Endothelial cell of umbilical vein (primary cell): ENCODE data around the gene ADAM23. TPM values are rescaled to one million over a fixed set of nuclear protein-coding genes. Genes with fewer than 3 reads are reported as not detected.

Experiments used
- BruUV-seq: library from RNA; stranded (reverse); fragments of 400-500 nt; replicated peaks from 2 replicates; lab custom pipeline; 2021; lab: Mats Ljungman, UMichigan
- CTCF ChIA-PET: fragments of 300-600, 350-600 bp; sonication (Branson Sonifier 250); formaldehyde crosslinking; loops from one replicate; lab custom pipeline; 2021; ENCODE audit warnings: antibody characterized with exemption, inconsistent platforms; lab: Charles Lee
- POLR2A ChIA-PET: fragments of 300-600, 350-600 bp; sonication (Branson Sonifier 250); formaldehyde crosslinking; loops from one replicate; lab custom pipeline; 2021; ENCODE audit warnings: antibody characterized with exemption, inconsistent platforms; lab: Charles Lee
- DNase-seq: peaks from one replicate; pipeline ENCODE4 v3.0.0-alpha.2; 2011; ENCODE audit warnings: low read depth, low spot score
- FAIRE-seq: peaks from 2 replicates; lab custom pipeline; 2011; peaks lifted over from hg19 to GRCh38; lab: Jason Lieb, UNC
- H2AFZ ChIP-seq: 2 replicates; pipeline ENCODE4 v1.6.0; 2012; ENCODE audit warnings: low read depth, low read length, control low read depth, inconsistent platforms
- H3K27ac ChIP-seq: 2 replicates; pipeline ENCODE4 v1.5.1; 2011; ENCODE audit warnings: low read depth, mild to moderate bottlenecking, control low read depth, low read length, moderate library complexity; ENCODE audit not compliant: insufficient read depth
- H3K27me3 ChIP-seq, 2 experiments: 2 replicates each; pipeline versions ENCODE4 v1.6.0 to v1.6.1; 2011; ENCODE audit warnings: low read length in 2 of 2, mixed read lengths in 1 of 2; ENCODE audit not compliant: control insufficient read depth in 2 of 2, insufficient read depth in 2 of 2
- H3K36me3 ChIP-seq, 2 experiments: 2 replicates in 1 of 2; 3 replicates in 1 of 2; pipeline ENCODE4 v1.5.1; 2011; ENCODE audit warnings: low read length in 2 of 2, mild to moderate bottlenecking in 1 of 2, moderate library complexity in 1 of 2; ENCODE audit not compliant: control insufficient read depth in 2 of 2, insufficient read depth in 2 of 2; ENCODE audit errors: extremely low read depth in 1 of 2
- H3K4me1 ChIP-seq: 3 replicates; pipeline ENCODE4 v1.5.1; 2011; ENCODE audit warnings: mild to moderate bottlenecking, low read length; ENCODE audit not compliant: control insufficient read depth, insufficient read depth; ENCODE audit errors: extremely low read depth
- H3K4me2 ChIP-seq: 2 replicates; pipeline ENCODE4 v1.6.1; 2011; ENCODE audit warnings: low read length, control low read depth, mixed read lengths; ENCODE audit not compliant: insufficient read depth
- H3K4me3 ChIP-seq, 3 experiments: fragments of 200-600 bp in 1 of 3; sonication (generic), shearing (Covaris generic) in 1 of 3; replicated peaks in 1 of 3; 2 replicates each; pipeline ENCODE4 v1.5.1; 2011 to 2016; ENCODE audit warnings: control low read depth in 3 of 3, low read length in 3 of 3, mild to moderate bottlenecking in 2 of 3, inconsistent platforms in 1 of 3, low read depth in 1 of 3, moderate library complexity in 1 of 3; ENCODE audit not compliant: insufficient read depth in 1 of 3
- H3K79me2 ChIP-seq: 2 replicates; pipeline ENCODE4 v1.6.0; 2012; ENCODE audit warnings: low read length, inconsistent platforms; ENCODE audit not compliant: control insufficient read depth, insufficient read depth
- H3K9ac ChIP-seq: replicated peaks from 2 replicates; pipeline ENCODE3; 2011; ENCODE audit warnings: low read length, control low read depth; ENCODE audit not compliant: insufficient read depth; ENCODE audit errors: extremely low read depth
- H3K9me1 ChIP-seq: replicated peaks from 3 replicates; pipeline ENCODE4 v1.6.0; 2011; ENCODE audit warnings: mild to moderate bottlenecking, low read length; ENCODE audit not compliant: control insufficient read depth, insufficient read depth; ENCODE audit errors: extremely low read depth
- H3K9me3 ChIP-seq: replicated peaks from 2 replicates; pipeline ENCODE4 v1.5.1; 2012; ENCODE audit warnings: low read length, inconsistent platforms; ENCODE audit not compliant: control insufficient read depth, insufficient read depth
- H4K20me1 ChIP-seq: replicated peaks from 2 replicates; pipeline ENCODE3; 2011; ENCODE audit warnings: mild to moderate bottlenecking, low read length; ENCODE audit not compliant: control insufficient read depth, insufficient read depth; ENCODE audit errors: extremely low read depth
- EZH2 ChIP-seq: IDR thresholded peaks from 2 replicates; pipeline ENCODE4 v1.6.1; 2012; ENCODE audit warnings: borderline replicate concordance, low read depth, mild to moderate bottlenecking, moderate library complexity, low read length, inconsistent platforms; ENCODE audit not compliant: severe bottlenecking
- FOS ChIP-seq: IDR thresholded peaks from 2 replicates; pipeline ENCODE4 v1.6.1; 2011; ENCODE audit warnings: mild to moderate bottlenecking, low read length, moderate library complexity, borderline replicate concordance; ENCODE audit not compliant: insufficient read depth
- GATA2 ChIP-seq: IDR thresholded peaks from 2 replicates; pipeline ENCODE4 v1.7.0; 2011; ENCODE audit warnings: low read depth, mild to moderate bottlenecking, moderate library complexity, mixed read lengths, low read length; ENCODE audit not compliant: insufficient read length, insufficient read depth
- JUN ChIP-seq: IDR thresholded peaks from 2 replicates; pipeline ENCODE4 v1.6.1; 2011; ENCODE audit warnings: borderline replicate concordance, low read depth; ENCODE audit not compliant: insufficient read length, insufficient read depth
- MYC ChIP-seq: IDR thresholded peaks from one replicate; pipeline ENCODE4 v1.6.1; 2011; ENCODE audit warnings: mild to moderate bottlenecking, low read depth, low read length
- POLR2A ChIP-seq: IDR thresholded peaks from 2 replicates; pipeline ENCODE4 v1.6.1; 2012; ENCODE audit warnings: low read depth, mild to moderate bottlenecking, control low read depth, low read length
- POLR2AphosphoS5 ChIP-seq: IDR thresholded peaks from 2 replicates; pipeline ENCODE4 v1.6.1; 2012; ENCODE audit warnings: low read depth, mild to moderate bottlenecking, control low read depth, low read length, moderate library complexity; ENCODE audit not compliant: insufficient read depth
- dilution Hi-C: fragments of 300-500 bp; cut with MboI; formaldehyde crosslinking; loops from one replicate; pipeline ENCODE4 v1.15.0; 2019; ENCODE audit warnings: low sequenced_read_pairs; ENCODE audit not compliant: extremely low pct_ligation_motif_present
- intact Hi-C: fragments of 100-400 bp; cut with micrococcal nuclease; formaldehyde crosslinking; loops from one replicate; pipeline ENCODE4 v1.10.0; 2022
- polyA plus RNA-seq, 4 experiments: library from polyadenylated mRNA; depleted of rRNA in 3 of 4; stranded (reverse) in 3 of 4; unstranded in 1 of 4; fragments of >200 nt; gene quantifications; 2 replicates each; pipeline versions ENCODE4 v1.2.1 to v1.2.3, GENCODE V29; 2011 to 2012; ENCODE audit warnings: missing spikeins in 1 of 4
- total RNA-seq: library from RNA; stranded (reverse); gene quantifications from 2 replicates; pipeline ENCODE4 v1.2.3, GENCODE V29; 2021
- TF ChIP-seq, protein P1 (sequence below), 2 donors: IDR thresholded peaks; 1 replicate in 1 of 2; 2 replicates in 1 of 2; pipeline ENCODE4 v1.5.1; 2011; ENCODE audit warnings: low read length in 2 of 2, mild to moderate bottlenecking in 2 of 2, moderate library complexity in 2 of 2, control low read depth in 1 of 2, inconsistent platforms in 1 of 2, low read depth in 1 of 2; ENCODE audit not compliant: insufficient read depth in 1 of 2; ENCODE audit errors: extremely low read depth in 1 of 2
- TF ChIP-seq, protein P2 (sequence below): IDR thresholded peaks from 2 replicates; pipeline ENCODE4 v1.6.1; 2011; ENCODE audit not compliant: insufficient read depth, insufficient read length

The ADAM23 gene
- total and polyA plus RNA-seq, 2 donors (not counting 3 experiments of a cell fraction or from before 2014, with no cell fraction given), result 20.6 to 38.5 TPM

GRCh38 chr2:206445948-206446347 is 2.6 kb downstream of the ADAM23 start:
- dilution Hi-C loops (no loop called here), intact Hi-C loops (loop anchor here (10.0 kb wide), 1 partner anchor 141 kb away; no protein-coding TSS in a partner anchor)
- POLR2A ChIA-PET, result no interaction called here
- DNase-seq (no peak), FAIRE-seq (no peak)
- no peak overlapping the region for H3K27ac ChIP-seq
- peaks cover 4% of the 10 kb centered on the region for H3K79me2 ChIP-seq
- no peak overlapping the region for H3K4me3 ChIP-seq
- H3K9me1 ChIP-seq, result no peaks in the 10 kb centered on the region
- H3K36me3 ChIP-seq, result no peaks in the 10 kb centered on the region
- no peaks in the 10 kb centered on the region for H3K9me3 ChIP-seq
- BruUV-seq, result no TSS peak
- no peak overlapping the region for H3K9ac ChIP-seq
- H2AFZ ChIP-seq, result no peak overlapping the region
- H4K20me1 ChIP-seq, result no peaks in the 10 kb centered on the region
- peaks cover 2 to 8% of the 10 kb centered on the region in 2 experiments for H3K27me3 ChIP-seq
- peaks cover 9% of the 10 kb centered on the region for H3K4me1 ChIP-seq
- H3K4me2 ChIP-seq, result no peak overlapping the region
- TF ChIP-seq, protein P1, sequence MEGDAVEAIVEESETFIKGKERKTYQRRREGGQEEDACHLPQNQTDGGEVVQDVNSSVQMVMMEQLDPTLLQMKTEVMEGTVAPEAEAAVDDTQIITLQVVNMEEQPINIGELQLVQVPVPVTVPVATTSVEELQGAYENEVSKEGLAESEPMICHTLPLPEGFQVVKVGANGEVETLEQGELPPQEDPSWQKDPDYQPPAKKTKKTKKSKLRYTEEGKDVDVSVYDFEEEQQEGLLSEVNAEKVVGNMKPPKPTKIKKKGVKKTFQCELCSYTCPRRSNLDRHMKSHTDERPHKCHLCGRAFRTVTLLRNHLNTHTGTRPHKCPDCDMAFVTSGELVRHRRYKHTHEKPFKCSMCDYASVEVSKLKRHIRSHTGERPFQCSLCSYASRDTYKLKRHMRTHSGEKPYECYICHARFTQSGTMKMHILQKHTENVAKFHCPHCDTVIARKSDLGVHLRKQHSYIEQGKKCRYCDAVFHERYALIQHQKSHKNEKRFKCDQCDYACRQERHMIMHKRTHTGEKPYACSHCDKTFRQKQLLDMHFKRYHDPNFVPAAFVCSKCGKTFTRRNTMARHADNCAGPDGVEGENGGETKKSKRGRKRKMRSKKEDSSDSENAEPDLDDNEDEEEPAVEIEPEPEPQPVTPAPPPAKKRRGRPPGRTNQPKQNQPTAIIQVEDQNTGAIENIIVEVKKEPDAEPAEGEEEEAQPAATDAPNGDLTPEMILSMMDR (IDR thresholded peaks at IDR 0.05; ENCODE audit: extremely low read depth in 1 of 2, insufficient read depth in 1 of 2, low read depth in 1 of 2, low read length in 2 of 2), result no peak
- no peak for TF ChIP-seq POLR2AphosphoS5
- TF ChIP-seq FOS, result no peak
- TF ChIP-seq EZH2, result no peak
- TF ChIP-seq POLR2A, result no peak
- no peak for TF ChIP-seq GATA2
- TF ChIP-seq JUN, result no peak
- TF ChIP-seq, protein P2, sequence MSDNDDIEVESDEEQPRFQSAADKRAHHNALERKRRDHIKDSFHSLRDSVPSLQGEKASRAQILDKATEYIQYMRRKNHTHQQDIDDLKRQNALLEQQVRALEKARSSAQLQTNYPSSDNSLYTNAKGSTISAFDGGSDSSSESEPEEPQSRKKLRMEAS, result no peak
- no peak for TF ChIP-seq MYC
- CTCF ChIA-PET, result interaction anchor here (1.3 kb wide), 1 partner anchor 54 kb away, joined by 4 read pairs; no protein-coding TSS in a partner anchor
